Measurements from ENCODE around the gene ITGA2B. TPM values are rescaled to one million over a fixed set of nuclear protein-coding genes. Genes with fewer than 3 reads are reported as not detected.
A peak's percentile ranks its signal among the peaks of the same experiment; 100 is the strongest.

ITGA2B gene
- total and polyA plus RNA-seq, 2 experiments from 2014 or later, result not detected

GRCh38 chr17:44387804-44388203 lies 1.6 kb downstream of the ITGA2B start:
- in situ Hi-C loops (cut with MboI), result no loop called here

DNA sequence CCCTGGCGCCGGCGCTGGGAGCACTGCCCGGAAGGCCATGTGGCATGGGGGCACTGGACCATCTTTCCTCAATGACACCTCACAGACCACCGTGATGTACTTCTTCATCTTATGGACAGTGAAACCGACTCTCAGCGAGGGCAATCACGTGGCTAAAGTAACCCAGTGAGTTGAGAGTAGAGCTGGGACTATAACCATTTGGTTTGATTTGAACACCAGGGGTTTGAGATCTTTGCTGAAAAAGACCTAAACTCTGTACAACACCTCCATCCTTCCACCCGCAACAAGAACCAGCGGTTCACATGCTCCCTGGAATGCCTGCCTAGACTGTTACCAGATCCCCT lies 3.3 kb downstream of the ITGA2B start:
- DNase-seq, result no peak

More at GRCh38 chr17:44387804-44388203, 1.6 kb downstream of the ITGA2B start:
- no peak overlapping the region for H3K9ac ChIP-seq
- no peaks in the 10 kb centered on the region for H3K9me2 ChIP-seq (ENCODE audit: insufficient read depth)
- no peak overlapping the region for H2AFZ ChIP-seq
- H3K27me3 ChIP-seq (replicated peaks; ENCODE audit: insufficient read depth), result peaks cover 24% of the 10 kb centered on the region
- H3K79me2 ChIP-seq (ENCODE audit: insufficient read depth), result no peaks in the 10 kb centered on the region
- H4K20me1 ChIP-seq (ENCODE audit: insufficient read depth), result no peaks in the 10 kb centered on the region
- no peak overlapping the region for H3K4me3 ChIP-seq
- no peaks in the 10 kb centered on the region for H3K9me3 ChIP-seq (ENCODE audit: low read depth)
- H3K4me2 ChIP-seq (ENCODE audit: unreplicated experiment), result no peak overlapping the region
- H3K36me3 ChIP-seq (ENCODE audit: low read depth), result no peaks in the 10 kb centered on the region
- no peak for TF ChIP-seq EZH2 (IDR thresholded peaks at IDR 0.05; ENCODE audit: insufficient read depth, poor library complexity, severe bottlenecking)
- TF ChIP-seq EZH2phosphoT487 (IDR thresholded peaks at IDR 0.05; ENCODE audit: insufficient read depth, low read depth), result no peak
- H3K27ac ChIP-seq, result no peak overlapping the region
- DNase-seq, result no peak
- peaks cover 8% of the 10 kb centered on the region; the same call in 1 of the 2 replicates for H3F3A ChIP-seq (ENCODE audit: insufficient read depth)
- no peaks in the 10 kb centered on the region for H3K4me1 ChIP-seq (ENCODE audit: insufficient read depth)
- WGBS, 2 experiments (ENCODE audit: low coverage in 1 of 2, low lambda C conversion rate in 2 of 2, missing lambda C conversion rate in 2 of 2), result 65 to 78% methylated on average over 2 of the region's 2 CpGs

GRCh38 chr17:44385287-44386181 lies 3.9 kb downstream of the ITGA2B start:
- H3K4me3 ChIP-seq, result peak overlapping the region; percentile 74
- no peaks in the 10 kb centered on the region for H3K9me2 ChIP-seq (ENCODE audit: insufficient read depth)
- peak overlapping the region; percentile 96 for H2AFZ ChIP-seq
- H3K4me1 ChIP-seq (ENCODE audit: insufficient read depth), result no peaks in the 10 kb centered on the region
- TF ChIP-seq EZH2 (IDR thresholded peaks at IDR 0.05; ENCODE audit: insufficient read depth, poor library complexity, severe bottlenecking) (peak; percentile 36), EZH2phosphoT487 (IDR thresholded peaks at IDR 0.05; ENCODE audit: insufficient read depth, low read depth) (no peak)
- H3K36me3 ChIP-seq (ENCODE audit: low read depth), result no peaks in the 10 kb centered on the region
- no peaks in the 10 kb centered on the region for H3K9me3 ChIP-seq (ENCODE audit: low read depth)
- peaks cover 24% of the 10 kb centered on the region for H3K27me3 ChIP-seq (replicated peaks; ENCODE audit: insufficient read depth)
- in situ Hi-C loops (cut with MboI), result no loop called here
- peak overlapping the region; percentile 68 for H3K9ac ChIP-seq
- H4K20me1 ChIP-seq (ENCODE audit: insufficient read depth), result no peaks in the 10 kb centered on the region
- no peaks in the 10 kb centered on the region for H3K79me2 ChIP-seq (ENCODE audit: insufficient read depth)
- 5 to 6% methylated on average over 47 to 51 of the region's 68 CpGs for WGBS, 2 experiments (ENCODE audit: low coverage in 1 of 2, low lambda C conversion rate in 2 of 2, missing lambda C conversion rate in 2 of 2)
- peak overlapping the region; percentile 80 for H3K4me2 ChIP-seq (ENCODE audit: unreplicated experiment)
- peak; percentile 73 for DNase-seq
- H3K27ac ChIP-seq, result no peak overlapping the region
- H3F3A ChIP-seq (ENCODE audit: insufficient read depth), result 0 out of 2 replicates have a peak, but pooled peaks cover under 1% of the 10 kb centered on the region

More for the DNA sequence above, 3.3 kb downstream of the ITGA2B start:
- peak overlapping the region; percentile 96 for H2AFZ ChIP-seq
- no peak overlapping the region for H3K27ac ChIP-seq
- H3K4me3 ChIP-seq, result peak overlapping the region; percentile 74
- no peaks in the 10 kb centered on the region for H3K4me1 ChIP-seq (ENCODE audit: insufficient read depth)
- H3K4me2 ChIP-seq (ENCODE audit: unreplicated experiment), result peak overlapping the region; percentile 80
- H4K20me1 ChIP-seq (ENCODE audit: insufficient read depth), result no peaks in the 10 kb centered on the region
- H3K9ac ChIP-seq, result peak overlapping the region; percentile 68; the same call in 1 of the 2 replicates
- H3K27me3 ChIP-seq (replicated peaks; ENCODE audit: insufficient read depth), result peaks cover 24% of the 10 kb centered on the region
- H3K36me3 ChIP-seq (ENCODE audit: low read depth), result no peaks in the 10 kb centered on the region
- H3F3A ChIP-seq (ENCODE audit: insufficient read depth), result peaks cover 5% of the 10 kb centered on the region; the same call in 1 of the 2 replicates
- no peaks in the 10 kb centered on the region for H3K9me3 ChIP-seq (ENCODE audit: low read depth)
- in situ Hi-C loops (cut with MboI), result no loop called here
- no peaks in the 10 kb centered on the region for H3K9me2 ChIP-seq (ENCODE audit: insufficient read depth)
- no peak for TF ChIP-seq EZH2phosphoT487 (IDR thresholded peaks at IDR 0.05; ENCODE audit: insufficient read depth, low read depth)
- no peak for TF ChIP-seq EZH2 (IDR thresholded peaks at IDR 0.05; ENCODE audit: insufficient read depth, poor library complexity, severe bottlenecking)
- WGBS, 2 experiments (ENCODE audit: low coverage in 1 of 2, low lambda C conversion rate in 2 of 2, missing lambda C conversion rate in 2 of 2), result 33 to 34% methylated on average over 10 of the region's 10 CpGs
- H3K79me2 ChIP-seq (ENCODE audit: insufficient read depth), result no peaks in the 10 kb centered on the region

DNA sequence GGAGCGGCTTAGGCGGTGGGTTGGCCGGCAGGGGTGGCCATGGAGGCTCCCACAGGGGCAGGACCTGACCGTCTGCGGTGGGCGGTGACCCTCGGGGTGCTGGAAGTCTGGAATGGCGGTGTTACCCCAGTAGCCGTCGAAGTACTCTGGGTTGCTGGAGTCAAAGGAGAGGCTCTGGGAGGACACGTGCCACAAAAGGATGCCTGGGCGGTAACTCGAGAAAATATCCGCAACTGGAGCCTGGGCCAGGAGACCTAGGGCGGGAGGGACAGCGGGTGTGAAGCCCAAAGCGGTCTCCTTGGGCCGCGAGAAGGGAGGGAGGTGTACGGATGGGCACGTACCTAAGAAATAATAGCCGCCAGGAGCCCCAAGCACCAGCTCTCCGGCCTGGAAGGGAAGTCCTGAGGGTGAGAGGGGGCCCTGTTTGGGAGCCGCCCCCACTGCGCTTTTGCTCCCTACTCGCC lies 4.6 kb downstream of the ITGA2B start:
- no peaks in the 10 kb centered on the region for H3K9me2 ChIP-seq (ENCODE audit: insufficient read depth)
- H3K9me3 ChIP-seq (ENCODE audit: low read depth), result no peaks in the 10 kb centered on the region
- peak overlapping the region; percentile 74 for H3K4me3 ChIP-seq
- in situ Hi-C loops (cut with MboI), result no loop called here
- no peaks in the 10 kb centered on the region for H3K36me3 ChIP-seq (ENCODE audit: low read depth)
- H3K79me2 ChIP-seq (ENCODE audit: insufficient read depth), result no peaks in the 10 kb centered on the region
- peak; percentile 33 for DNase-seq
- H3K4me2 ChIP-seq (ENCODE audit: unreplicated experiment), result peak overlapping the region; percentile 80
- TF ChIP-seq EZH2 (IDR thresholded peaks at IDR 0.05; ENCODE audit: insufficient read depth, poor library complexity, severe bottlenecking), result peak; percentile 83
- no peak for TF ChIP-seq EZH2phosphoT487 (IDR thresholded peaks at IDR 0.05; ENCODE audit: insufficient read depth, low read depth)
- no peak overlapping the region for H3K27ac ChIP-seq
- no peaks in the 10 kb centered on the region for H3F3A ChIP-seq (ENCODE audit: insufficient read depth)
- H3K4me1 ChIP-seq (ENCODE audit: insufficient read depth), result no peaks in the 10 kb centered on the region
- 2% methylated on average over 15 to 26 of the region's 26 CpGs for WGBS, 2 experiments (ENCODE audit: low coverage in 1 of 2, low lambda C conversion rate in 2 of 2, missing lambda C conversion rate in 2 of 2)
- no peaks in the 10 kb centered on the region for H4K20me1 ChIP-seq (ENCODE audit: insufficient read depth)
- H3K27me3 ChIP-seq (replicated peaks; ENCODE audit: insufficient read depth), result peaks cover 24% of the 10 kb centered on the region
- peak overlapping the region; percentile 10; the same call in 1 of the 2 replicates for H3K9ac ChIP-seq
- peak overlapping the region; percentile 96 for H2AFZ ChIP-seq

All from GM23248 (cell line).